ENCODE data around the gene STRN.

DNA sequence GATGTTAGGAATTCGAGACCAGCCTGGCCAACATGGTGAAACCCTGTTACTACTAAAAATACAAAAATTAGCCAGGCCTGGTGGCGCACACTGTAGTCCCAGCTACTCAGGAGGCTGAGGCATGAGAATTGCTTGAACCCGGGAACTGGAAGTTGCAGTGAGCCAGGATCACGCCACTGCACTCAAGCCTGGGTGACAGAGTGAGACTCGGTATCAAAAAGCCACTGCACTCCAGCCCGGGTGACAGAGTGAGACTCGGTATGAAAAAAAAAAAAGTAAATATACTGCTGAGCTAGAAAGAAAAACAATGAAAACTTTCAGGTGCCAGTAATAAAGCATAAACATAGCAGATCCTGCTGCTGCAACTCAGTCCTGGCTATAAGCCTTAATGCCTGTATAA, 73.5 kb downstream of the STRN start:
- TF ChIP-seq CTCF (IDR thresholded peaks at IDR 0.05) (no peak), POLR2A (IDR thresholded peaks at IDR 0.05) (no peak)

All from prostate gland (tissue), 2 donors.